Thoracic aorta (tissue), 2 donors: ENCODE measurements around the gene ADAM10. TPM values are rescaled to one million over a fixed set of nuclear protein-coding genes. Genes with fewer than 3 reads are reported as not detected.

ENCODE experiments used
- ATAC-seq: fragments of 150-250 bp; one replicate; pipeline ENCODE4 v1.8.0; 2017; ENCODE audit warnings: low read depth; ENCODE audit not compliant: insufficient number of reproducible peaks, low FRiP score
- DNase-seq: peaks from one replicate; pipeline ENCODE4 v3.0.0-alpha.2; 2020; ENCODE audit warnings: low spot score
- H3K27ac ChIP-seq, 2 donors: fragments of 200-600 bp; sonication (generic); 1 replicate in 1 of 2; 2 replicates in 1 of 2; pipeline ENCODE4 v1.5.1; 2016; ENCODE audit warnings: mild to moderate bottlenecking in 2 of 2, moderate library complexity in 2 of 2
- H3K27me3 ChIP-seq: fragments of 200-600 bp; sonication (generic); replicated peaks from 2 replicates; pipeline ENCODE4 v1.6.0; 2016; ENCODE audit warnings: mild to moderate bottlenecking; ENCODE audit not compliant: insufficient read depth
- H3K36me3 ChIP-seq: fragments of 200-600 bp; sonication (generic); one replicate; pipeline ENCODE4 v1.5.1; 2016
- H3K4me1 ChIP-seq, 2 donors: fragments of 200-600 bp; sonication (generic); 1 replicate in 1 of 2; 2 replicates in 1 of 2; pipeline versions ENCODE4 v1.5.1 to v1.6.0; 2016; ENCODE audit warnings: low read depth in 2 of 2, mild to moderate bottlenecking in 1 of 2; ENCODE audit not compliant: control insufficient read depth in 1 of 2
- H3K4me3 ChIP-seq: fragments of 200-600 bp; sonication (generic); 2 replicates; pipeline ENCODE4 v1.5.1; 2016; ENCODE audit warnings: mild to moderate bottlenecking
- H3K9me3 ChIP-seq: fragments of 200-600 bp; sonication (generic); 2 replicates; pipeline ENCODE4 v1.5.1; 2016
- total RNA-seq, 2 donors: library from RNA; depleted of rRNA; stranded (reverse); fragments of >200 nt; gene quantifications; one replicate each; pipeline versions ENCODE4 v1.1.0 to v1.2.3, GENCODE V29; 2016
- TF ChIP-seq, protein P1 (sequence below): fragments of 200-600 bp; sonication (generic); IDR thresholded peaks from one replicate; pipeline ENCODE4 v1.5.1; 2019; ENCODE audit warnings: antibody characterized with exemption

Gene ADAM10
- total RNA-seq, 2 donors from 2014 or later, result 41.2 to 63.1 TPM

DNA sequence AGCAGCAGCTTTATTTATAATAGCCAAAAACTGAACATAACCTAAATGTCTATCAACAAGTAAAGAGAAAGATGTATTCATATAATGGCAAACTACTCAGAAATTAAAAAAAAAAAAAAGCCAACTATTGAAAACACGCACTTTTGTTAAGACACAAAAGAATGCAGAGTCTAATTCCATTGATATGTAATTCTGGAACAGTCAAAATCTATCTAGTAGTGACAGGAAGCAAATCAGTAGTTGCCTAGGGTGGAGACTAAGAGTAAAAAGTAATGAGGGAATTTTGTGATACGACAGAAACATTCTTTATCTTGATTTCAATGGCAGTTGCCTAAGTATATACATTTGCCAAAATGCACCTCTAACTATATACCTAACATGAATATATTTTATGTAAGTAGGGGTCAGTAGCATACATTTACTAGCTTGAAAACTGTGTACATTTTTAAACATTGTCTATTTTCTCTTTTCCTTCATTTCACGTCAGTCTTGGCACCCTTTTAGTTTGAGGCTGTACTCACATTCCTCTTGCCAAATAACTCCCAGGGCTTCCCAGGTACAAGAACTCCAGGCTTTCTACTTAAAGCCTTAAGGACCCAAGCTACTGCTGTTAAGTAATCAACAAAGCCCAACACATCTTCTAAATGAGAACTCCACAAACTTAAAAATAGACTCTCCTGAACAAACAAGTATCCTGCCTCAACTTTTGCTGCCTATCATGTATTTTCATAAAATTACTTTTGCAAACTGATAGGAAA, 54.7 kb downstream of the ADAM10 start:
- no peak overlapping the region for H3K27ac ChIP-seq
- TF ChIP-seq, protein P1, sequence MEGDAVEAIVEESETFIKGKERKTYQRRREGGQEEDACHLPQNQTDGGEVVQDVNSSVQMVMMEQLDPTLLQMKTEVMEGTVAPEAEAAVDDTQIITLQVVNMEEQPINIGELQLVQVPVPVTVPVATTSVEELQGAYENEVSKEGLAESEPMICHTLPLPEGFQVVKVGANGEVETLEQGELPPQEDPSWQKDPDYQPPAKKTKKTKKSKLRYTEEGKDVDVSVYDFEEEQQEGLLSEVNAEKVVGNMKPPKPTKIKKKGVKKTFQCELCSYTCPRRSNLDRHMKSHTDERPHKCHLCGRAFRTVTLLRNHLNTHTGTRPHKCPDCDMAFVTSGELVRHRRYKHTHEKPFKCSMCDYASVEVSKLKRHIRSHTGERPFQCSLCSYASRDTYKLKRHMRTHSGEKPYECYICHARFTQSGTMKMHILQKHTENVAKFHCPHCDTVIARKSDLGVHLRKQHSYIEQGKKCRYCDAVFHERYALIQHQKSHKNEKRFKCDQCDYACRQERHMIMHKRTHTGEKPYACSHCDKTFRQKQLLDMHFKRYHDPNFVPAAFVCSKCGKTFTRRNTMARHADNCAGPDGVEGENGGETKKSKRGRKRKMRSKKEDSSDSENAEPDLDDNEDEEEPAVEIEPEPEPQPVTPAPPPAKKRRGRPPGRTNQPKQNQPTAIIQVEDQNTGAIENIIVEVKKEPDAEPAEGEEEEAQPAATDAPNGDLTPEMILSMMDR, result no peak
- no peak overlapping the region for H3K4me3 ChIP-seq
- peaks cover 6% of the 10 kb centered on the region for H3K9me3 ChIP-seq
- H3K4me1 ChIP-seq, result peaks cover 4 to 20% of the 10 kb centered on the region in 2 donors
- DNase-seq, result no peak
- peaks cover 3% of the 10 kb centered on the region for H3K36me3 ChIP-seq
- H3K27me3 ChIP-seq, result no peaks in the 10 kb centered on the region
- ATAC-seq, result no peak

DNA sequence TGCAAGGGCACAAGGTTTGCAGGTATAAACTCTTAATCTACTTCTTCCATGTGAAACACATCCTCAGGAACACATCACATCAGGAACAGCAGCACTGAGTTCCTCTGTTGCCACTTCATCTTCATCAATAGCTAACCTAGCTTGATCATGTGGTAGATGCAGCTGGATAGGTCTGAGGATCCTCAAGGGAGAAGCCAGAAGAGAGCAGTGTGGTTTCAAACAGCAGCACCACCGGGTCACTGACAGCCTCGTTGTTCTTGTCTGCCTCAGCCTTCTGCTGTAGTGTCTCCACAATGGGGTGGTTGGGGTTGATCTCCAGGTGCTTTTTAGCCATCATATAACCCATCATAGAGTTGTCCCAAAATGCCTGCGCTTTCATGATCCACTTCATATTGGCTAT, 58.8 kb downstream of the ADAM10 start:
- peaks cover 3% of the 10 kb centered on the region for H3K36me3 ChIP-seq
- no peak for ATAC-seq
- no peak overlapping the region for H3K4me3 ChIP-seq
- peaks cover 4 to 28% of the 10 kb centered on the region in 2 donors for H3K4me1 ChIP-seq
- TF ChIP-seq, protein P1, result no peak
- no peaks in the 10 kb centered on the region for H3K27me3 ChIP-seq
- no peak overlapping the region for H3K27ac ChIP-seq
- DNase-seq, result no peak
- no peaks in the 10 kb centered on the region for H3K9me3 ChIP-seq

DNA sequence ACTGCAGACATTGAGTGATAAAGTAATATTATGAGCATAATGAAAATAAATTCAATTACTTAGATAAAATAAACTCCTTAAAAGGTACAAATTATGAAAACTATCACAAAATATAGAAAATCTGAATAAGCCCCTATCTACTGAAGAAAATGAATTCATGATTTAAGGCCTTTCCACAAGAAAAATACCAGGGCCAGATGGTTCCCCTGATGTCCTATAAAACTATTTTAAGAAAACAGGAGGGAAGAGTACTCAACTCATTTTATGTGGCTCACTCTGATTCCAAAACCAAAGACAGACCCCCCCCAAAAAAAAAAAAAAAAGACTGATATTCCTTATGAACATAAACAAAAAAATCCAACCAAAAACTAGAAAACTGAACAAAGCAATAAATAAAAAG, 59.9 kb downstream of the ADAM10 start:
- TF ChIP-seq, protein P1, result no peak
- no peak for ATAC-seq
- Histone ChIP-seq H3K4me3 (no peak overlapping the region), H3K27me3 (no peaks in the 10 kb centered on the region), H3K4me1 (peaks cover 0 to 17% of the 10 kb centered on the region in 2 donors), H3K9me3 (no peaks in the 10 kb centered on the region), H3K36me3 (peaks cover 3% of the 10 kb centered on the region), H3K27ac (no peak overlapping the region)
- DNase-seq, result no peak

- Histone ChIP-seq H3K27ac (no peak overlapping the region), H3K27me3 (no peaks in the 10 kb centered on the region), H3K4me3 (no peak overlapping the region), H3K36me3 (no peaks in the 10 kb centered on the region), H3K9me3 (no peaks in the 10 kb centered on the region), H3K4me1 (peaks cover 5 to 25% of the 10 kb centered on the region in 2 donors)
- ATAC-seq (no peak), DNase-seq (no peak)
- TF ChIP-seq, protein P1, result no peak
Observed at GRCh38 chr15:58686286-58686685, 63.2 kb downstream of the ADAM10 start.

GRCh38 chr15:58684751-58685150, 64.8 kb downstream of the ADAM10 start:
- H3K27ac ChIP-seq, result no peak overlapping the region
- H3K4me1 ChIP-seq, result peaks cover 5 to 22% of the 10 kb centered on the region in 2 donors
- H3K9me3 ChIP-seq, result no peaks in the 10 kb centered on the region
- H3K27me3 ChIP-seq, result no peaks in the 10 kb centered on the region
- ATAC-seq (no peak), DNase-seq (no peak)
- H3K36me3 ChIP-seq, result no peaks in the 10 kb centered on the region
- TF ChIP-seq, protein P1, result no peak
- no peak overlapping the region for H3K4me3 ChIP-seq
